GM23248 (cell line): ENCODE results near the gene PTGDR. TPM values are rescaled to one million over a fixed set of nuclear protein-coding genes. Genes with fewer than 3 reads are reported as not detected.
A peak's percentile ranks its signal among the peaks of the same experiment; 100 is the strongest.

ENCODE experiments used
- DNase-seq: peaks from one replicate; pipeline ENCODE4 v3.0.0-alpha.2; 2015
- H2AFZ ChIP-seq: fragments of 200-600 bp; sonication (generic); 2 replicates; pipeline ENCODE4 v1.6.1; 2016; ENCODE audit warnings: antibody characterized with exemption
- H3F3A ChIP-seq: fragments of 200-600 bp; sonication (generic); 2 replicates; pipeline ENCODE4 v1.6.1; 2016; ENCODE audit warnings: mild to moderate bottlenecking, antibody characterized with exemption, mixed run types; ENCODE audit not compliant: insufficient read depth
- H3K27ac ChIP-seq: fragments of 200-600 bp; sonication (generic); 2 replicates; pipeline ENCODE4 v1.5.1; 2016; ENCODE audit warnings: mild to moderate bottlenecking
- H3K27me3 ChIP-seq: fragments of 200-600 bp; sonication (generic); replicated peaks from 2 replicates; pipeline ENCODE4 v1.6.1; 2016; ENCODE audit warnings: mild to moderate bottlenecking; ENCODE audit not compliant: insufficient read depth
- H3K36me3 ChIP-seq: fragments of 200-600 bp; sonication (generic); 2 replicates; pipeline ENCODE4 v1.6.1; 2016; ENCODE audit warnings: low read depth, mild to moderate bottlenecking
- H3K4me1 ChIP-seq: fragments of 200-600 bp; sonication (generic); 2 replicates; pipeline ENCODE4 v1.6.1; 2016; ENCODE audit warnings: mild to moderate bottlenecking; ENCODE audit not compliant: insufficient read depth
- H3K4me2 ChIP-seq: fragments of 200-600 bp; sonication (generic); one replicate; pipeline ENCODE4 v1.6.1; 2016; ENCODE audit warnings: mild to moderate bottlenecking; ENCODE audit not compliant: unreplicated experiment
- H3K4me3 ChIP-seq: fragments of 200-600 bp; sonication (generic); 2 replicates; pipeline ENCODE4 v1.5.1; 2016; ENCODE audit warnings: mild to moderate bottlenecking
- H3K79me2 ChIP-seq: fragments of 200-600 bp; sonication (generic); 2 replicates; pipeline ENCODE4 v1.6.1; 2016; ENCODE audit warnings: mild to moderate bottlenecking; ENCODE audit not compliant: insufficient read depth
- H3K9ac ChIP-seq: fragments of 200-600 bp; sonication (generic); 2 replicates; pipeline ENCODE4 v1.6.1; 2016; ENCODE audit warnings: mild to moderate bottlenecking
- H3K9me2 ChIP-seq: fragments of 200-600 bp; sonication (generic); 2 replicates; pipeline ENCODE4 v1.6.1; 2016; ENCODE audit warnings: mixed run types, mild to moderate bottlenecking, moderate library complexity; ENCODE audit not compliant: insufficient read depth
- H3K9me3 ChIP-seq: fragments of 200-600 bp; sonication (generic); one replicate; pipeline ENCODE4 v1.6.1; 2017; ENCODE audit warnings: low read depth
- H4K20me1 ChIP-seq: fragments of 200-600 bp; sonication (generic); 2 replicates; pipeline ENCODE4 v1.6.0; 2016; ENCODE audit not compliant: insufficient read depth
- EZH2 ChIP-seq: fragments of 200-600 bp; sonication (generic); IDR thresholded peaks from 2 replicates; pipeline ENCODE4 v1.6.1; 2018; ENCODE audit warnings: antibody characterized with exemption, mild to moderate bottlenecking; ENCODE audit not compliant: insufficient read depth, poor library complexity, severe bottlenecking
- EZH2phosphoT487 ChIP-seq: fragments of 200-600 bp; sonication (generic); IDR thresholded peaks from 2 replicates; pipeline ENCODE4 v1.6.1; 2018; ENCODE audit warnings: antibody characterized with exemption, moderate library complexity, mild to moderate bottlenecking, low read depth; ENCODE audit not compliant: insufficient read depth
- WGBS, 2 experiments: methylation state at CpG; one replicate each; pipeline ENCODE4 v1.1.6; 2015 to 2017; ENCODE audit warnings: low lambda C conversion rate in 2 of 2, low coverage in 1 of 2; ENCODE audit errors: missing lambda C conversion rate in 2 of 2; 5-methylcytosine and 5-hydroxymethylcytosine counted together
- in situ Hi-C: fragments of 300-500 bp; cut with MboI; formaldehyde crosslinking; loops from 2 replicates; pipeline ENCODE4 v1.15.0; 2020
- polyA plus RNA-seq: library from polyadenylated mRNA; unstranded; fragments of >200 nt; fragmentation: Nextera tagmentation; extraction: Ambion mirVana; gene quantifications from 2 replicates; pipeline ENCODE4 v1.2.1, GENCODE V29; 2016
- total RNA-seq: library from RNA; depleted of rRNA; stranded (reverse); fragments of >200 nt; shearing (Covaris generic); gene quantifications from 2 replicates; pipeline ENCODE4 v1.2.3, GENCODE V29; 2014

The PTGDR gene
- total and polyA plus RNA-seq, 2 experiments from 2014 or later, result 0.09 TPM; not detected in 1

GRCh38 chr14:52296378-52296777, 28.9 kb downstream of the PTGDR start:
- H3K36me3 ChIP-seq, result no peaks in the 10 kb centered on the region
- no peak overlapping the region for H2AFZ ChIP-seq
- H3F3A ChIP-seq, result no peaks in the 10 kb centered on the region
- no peak overlapping the region for H3K9ac ChIP-seq
- H3K4me3 ChIP-seq, result no peak overlapping the region
- no peaks in the 10 kb centered on the region for H3K9me3 ChIP-seq
- H3K4me1 ChIP-seq, result no peaks in the 10 kb centered on the region
- no peak overlapping the region for H3K4me2 ChIP-seq
- no peak for DNase-seq
- no peaks in the 10 kb centered on the region for H4K20me1 ChIP-seq
- H3K79me2 ChIP-seq, result no peaks in the 10 kb centered on the region
- no peak for TF ChIP-seq EZH2phosphoT487
- no peak for TF ChIP-seq EZH2
- no peaks in the 10 kb centered on the region for H3K9me2 ChIP-seq
- no peak overlapping the region for H3K27ac ChIP-seq
- in situ Hi-C loops, result no loop called here
- no peaks in the 10 kb centered on the region for H3K27me3 ChIP-seq
- WGBS, 2 experiments, result 96 to 97% methylated on average over 2 of the region's 2 CpGs

DNA sequence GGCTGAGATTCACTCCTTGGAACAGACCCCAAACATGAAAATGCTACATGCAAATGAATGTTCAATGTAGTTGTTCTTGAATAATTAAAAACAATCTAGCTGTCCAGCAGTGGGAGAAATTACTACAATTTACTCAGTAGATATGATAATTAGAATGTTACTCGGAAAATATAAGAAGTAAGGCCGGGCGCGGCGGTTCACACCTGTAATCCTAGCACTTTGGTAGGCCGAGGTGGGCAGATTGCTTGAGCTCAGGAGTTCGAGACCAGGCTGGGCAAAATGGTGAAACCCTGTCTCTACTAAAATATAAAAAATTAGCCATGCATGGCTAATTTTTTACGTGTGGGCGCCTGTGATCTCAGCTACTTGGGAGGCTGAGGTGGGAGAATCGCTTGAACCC, 31.3 kb downstream of the PTGDR start:
- no peak overlapping the region for H2AFZ ChIP-seq
- no peak for DNase-seq
- no peak overlapping the region for H3K4me2 ChIP-seq
- H3K27ac ChIP-seq, result no peak overlapping the region
- H3K4me1 ChIP-seq, result no peaks in the 10 kb centered on the region
- TF ChIP-seq EZH2phosphoT487, result no peak
- TF ChIP-seq EZH2, result no peak
- H3K36me3 ChIP-seq, result no peaks in the 10 kb centered on the region
- WGBS, 2 experiments, result 81 to 85% methylated on average over 10 of the region's 10 CpGs
- no peaks in the 10 kb centered on the region for H3K9me2 ChIP-seq
- no peak overlapping the region for H3K4me3 ChIP-seq
- no peak overlapping the region for H3K9ac ChIP-seq
- H3F3A ChIP-seq, result no peaks in the 10 kb centered on the region
- in situ Hi-C loops, result no loop called here
- H3K9me3 ChIP-seq, result no peaks in the 10 kb centered on the region
- H4K20me1 ChIP-seq, result no peaks in the 10 kb centered on the region
- H3K27me3 ChIP-seq, result no peaks in the 10 kb centered on the region
- H3K79me2 ChIP-seq, result no peaks in the 10 kb centered on the region

GRCh38 chr14:52299692-52300278, 32.3 kb downstream of the PTGDR start:
- no peak overlapping the region for H3K4me3 ChIP-seq
- H4K20me1 ChIP-seq, result no peaks in the 10 kb centered on the region
- H3K4me2 ChIP-seq, result no peak overlapping the region
- no peaks in the 10 kb centered on the region for H3K27me3 ChIP-seq
- H3K27ac ChIP-seq, result no peak overlapping the region
- in situ Hi-C loops, result loop anchor here (5.0 kb wide), 1 partner anchor 173 kb away; no protein-coding TSS in a partner anchor
- no peak overlapping the region for H3K9ac ChIP-seq
- no peak for TF ChIP-seq EZH2phosphoT487
- TF ChIP-seq EZH2, result no peak
- H3K4me1 ChIP-seq, result no peaks in the 10 kb centered on the region
- H3K9me2 ChIP-seq, result no peaks in the 10 kb centered on the region
- no peaks in the 10 kb centered on the region for H3K79me2 ChIP-seq
- peak; percentile 76 for DNase-seq
- H3F3A ChIP-seq, result no peaks in the 10 kb centered on the region
- H2AFZ ChIP-seq, result no peak overlapping the region
- H3K9me3 ChIP-seq, result no peaks in the 10 kb centered on the region
- H3K36me3 ChIP-seq, result no peaks in the 10 kb centered on the region

- H3F3A ChIP-seq, result no peaks in the 10 kb centered on the region
- H3K4me1 ChIP-seq, result no peaks in the 10 kb centered on the region
- no peak overlapping the region for H3K4me3 ChIP-seq
- DNase-seq, result no peak
- no peak overlapping the region for H3K4me2 ChIP-seq
- no peaks in the 10 kb centered on the region for H3K9me3 ChIP-seq
- 86 to 87% methylated on average over 4 of the region's 4 CpGs for WGBS, 2 experiments
- H2AFZ ChIP-seq, result no peak overlapping the region
- no peaks in the 10 kb centered on the region for H3K79me2 ChIP-seq
- H4K20me1 ChIP-seq, result no peaks in the 10 kb centered on the region
- H3K9me2 ChIP-seq, result no peaks in the 10 kb centered on the region
- in situ Hi-C loops, result loop anchor here (5.0 kb wide), 1 partner anchor 169 kb away; no protein-coding TSS in a partner anchor
- H3K27ac ChIP-seq, result no peak overlapping the region
- H3K9ac ChIP-seq, result no peak overlapping the region
- no peaks in the 10 kb centered on the region for H3K27me3 ChIP-seq
- H3K36me3 ChIP-seq, result no peaks in the 10 kb centered on the region
- TF ChIP-seq EZH2phosphoT487, result no peak
- TF ChIP-seq EZH2, result no peak
Measured at GRCh38 chr14:52303236-52303635, 35.7 kb downstream of the PTGDR start.
